ENCODE measurements around the gene SERGEF.

DNA sequence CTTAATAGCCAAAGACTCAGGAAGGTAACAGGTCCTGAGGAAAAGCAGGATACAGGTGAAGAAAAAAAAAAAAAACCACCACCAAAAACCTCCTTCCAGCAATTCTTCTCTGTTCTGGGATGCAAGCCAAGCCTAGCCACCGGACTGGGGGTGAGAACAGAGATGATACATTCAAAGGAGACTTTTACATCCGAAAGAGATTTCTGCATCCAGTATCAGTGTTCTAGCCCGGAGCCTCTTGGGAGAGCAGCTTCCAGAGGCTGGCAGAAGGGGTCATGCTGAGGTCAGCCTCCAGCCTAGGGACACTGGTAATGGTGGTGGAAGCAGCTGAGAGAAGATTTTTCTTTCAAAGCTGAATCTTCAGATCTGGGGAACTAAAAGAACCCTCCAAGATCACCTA is 202.1 kb downstream of the SERGEF start:
- TF ChIP-seq POLR2A (IDR thresholded peaks at IDR 0.05) (no peak), CTCF (IDR thresholded peaks at IDR 0.05) (no peak)
